Esophagus muscularis mucosa (tissue), 4 donors: ENCODE results near the gene COL4A1. TPM values are rescaled to one million over a fixed set of nuclear protein-coding genes. Genes with fewer than 3 reads are reported as not detected.
A peak's percentile ranks its signal among the peaks of the same experiment; 100 is the strongest.

ENCODE experiments used
- DNase-seq: peaks from one replicate; pipeline ENCODE4 v3.0.0-alpha.2; 2017; ENCODE audit errors: extremely low spot score
- H3K27ac ChIP-seq, 4 donors: fragments of 200-600 bp; sonication (generic); replicated peaks in 1 of 4; 1 replicate in 3 of 4; 2 replicates in 1 of 4; pipeline ENCODE4 v1.5.1; 2016 to 2019; ENCODE audit warnings: mild to moderate bottlenecking in 1 of 4
- H3K27me3 ChIP-seq, 4 donors: fragments of 200-600 bp; sonication (generic); one replicate each; pipeline versions ENCODE4 v1.5.1 to v1.6.0; 2016 to 2019
- H3K36me3 ChIP-seq, 4 donors: fragments of 200-600 bp; sonication (generic); one replicate each; pipeline ENCODE4 v1.5.1; 2016 to 2019
- H3K4me1 ChIP-seq, 4 donors: fragments of 200-600 bp; sonication (generic); one replicate each; pipeline ENCODE4 v1.5.1; 2016 to 2019
- H3K4me3 ChIP-seq, 4 donors: fragments of 200-600 bp; sonication (generic); 1 replicate in 2 of 4; 2 replicates in 2 of 4; pipeline ENCODE4 v1.5.1; 2016 to 2019; ENCODE audit warnings: mild to moderate bottlenecking in 4 of 4, moderate library complexity in 1 of 4
- H3K9me3 ChIP-seq, 4 donors: fragments of 200-600 bp; sonication (generic); 1 replicate in 3 of 4; 2 replicates in 1 of 4; pipeline ENCODE4 v1.5.1; 2016 to 2019
- CTCF ChIP-seq, 3 experiments: fragments of 200-600 bp in 2 of 3; fragments of 450-650 bp in 1 of 3; sonication (generic) in 2 of 3; IDR thresholded peaks; one replicate each; pipeline ENCODE4 v1.5.1; 2017 to 2019; ENCODE audit warnings: antibody characterized with exemption in 3 of 3, mild to moderate bottlenecking in 2 of 3, moderate library complexity in 1 of 3
- EP300 ChIP-seq: sonication (generic); formaldehyde crosslinking; IDR thresholded peaks from one replicate; pipeline ENCODE4 v1.6.1; 2017; ENCODE audit warnings: antibody characterized with exemption
- POLR2A ChIP-seq: fragments of 450-650 bp; IDR thresholded peaks from one replicate; pipeline ENCODE4 v1.6.1; 2017; ENCODE audit warnings: antibody characterized with exemption, moderate library complexity, mild to moderate bottlenecking, low read depth
- POLR2AphosphoS5 ChIP-seq, 2 donors: sonication (generic); formaldehyde crosslinking; IDR thresholded peaks; one replicate each; pipeline ENCODE4 v1.6.1; 2017; ENCODE audit warnings: antibody characterized with exemption in 2 of 2
- WGBS: methylation state at CpG from one replicate; pipeline ENCODE4 v1.1.5; 2018; 5-methylcytosine and 5-hydroxymethylcytosine counted together
- intact Hi-C: fragments of 100-400 bp; cut with DNase I; formaldehyde crosslinking; loops from one replicate; pipeline ENCODE4 v1.15.1; 2023
- total RNA-seq, 4 donors: library from RNA; depleted of rRNA; stranded (reverse); fragments of >200 nt; gene quantifications; one replicate each; pipeline versions ENCODE4 v1.1.0 to v1.2.1, GENCODE V29; 2016

The COL4A1 gene
- total RNA-seq, 4 donors from 2014 or later = 328 to 578 (median 405) TPM

DNA sequence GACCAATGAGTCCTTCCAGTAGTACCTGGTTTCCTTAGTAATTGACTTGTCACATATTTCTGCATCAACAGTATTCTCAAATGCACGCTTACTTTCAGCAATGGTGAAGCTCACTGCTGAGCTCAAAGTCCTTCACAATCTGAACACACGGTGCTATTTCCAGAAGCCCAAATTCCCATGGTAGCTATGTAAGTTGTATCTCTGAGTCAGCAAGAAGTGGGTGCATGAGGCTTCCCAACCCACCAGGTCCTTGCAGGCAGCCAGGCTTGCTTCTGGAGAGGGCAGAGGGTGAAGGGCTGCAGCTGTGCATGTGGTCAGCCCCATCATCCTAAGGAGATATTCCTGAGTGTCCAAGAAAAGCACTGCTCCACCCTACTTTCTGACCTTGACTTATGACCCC, 25.8 kb upstream of the COL4A1 start:
- TF ChIP-seq EP300 (no peak), POLR2AphosphoS5 (IDR thresholded peaks at IDR 0.05) (no peak)
- Histone ChIP-seq H3K4me3 (no peak overlapping the region), H3K9me3 (no peaks in the 10 kb centered on the region), H3K4me1 (peaks cover 72 to 100% (median 97%) of the 10 kb centered on the region in 4 donors), H3K27me3 (no peaks in the 10 kb centered on the region), H3K36me3 (peaks cover 0 to 58% (median 0%) of the 10 kb centered on the region in 4 donors), H3K27ac (peak overlapping the region; percentile 91 to 98 (median 92))
- DNase-seq = no peak
- intact Hi-C loops = no loop called here
- 68% methylated on average over 2 of the region's 2 CpGs for WGBS

DNA sequence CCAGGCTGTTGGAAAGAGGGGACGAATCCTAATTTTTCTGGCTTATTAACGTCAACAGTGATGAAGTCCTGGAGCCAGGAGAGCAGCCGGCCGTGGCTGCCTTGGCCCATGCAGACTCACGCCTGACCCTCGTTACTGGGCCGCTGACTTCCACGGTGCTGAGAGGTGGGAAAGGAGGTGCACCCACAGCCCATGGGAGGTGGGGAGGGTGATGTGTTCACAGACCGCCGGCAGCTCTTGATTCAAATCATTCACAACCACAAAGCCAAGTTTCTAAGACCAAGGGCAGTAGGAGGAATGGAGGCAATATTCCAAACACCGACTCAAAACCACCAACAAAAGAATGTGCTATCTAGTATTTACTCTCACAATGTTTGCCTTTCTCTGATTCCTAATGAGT, 24.4 kb upstream of the COL4A1 start:
- peak overlapping the region in 1 of 4 donors; percentile 10 for H3K4me3 ChIP-seq
- no peak for TF ChIP-seq EP300
- peak in 1 of 2 donors; percentile 37 for TF ChIP-seq POLR2AphosphoS5 (IDR thresholded peaks at IDR 0.05)
- intact Hi-C loops = no loop called here
- DNase-seq = no peak
- H3K4me1 ChIP-seq = peaks cover 72 to 100% (median 97%) of the 10 kb centered on the region in 4 donors
- no peaks in the 10 kb centered on the region for H3K27me3 ChIP-seq
- H3K27ac ChIP-seq = peak overlapping the region; percentile 80 to 98 (median 92)
- WGBS = 24% methylated on average over 9 of the region's 11 CpGs
- peaks cover 0 to 58% (median 0%) of the 10 kb centered on the region in 4 donors for H3K36me3 ChIP-seq
- no peaks in the 10 kb centered on the region for H3K9me3 ChIP-seq

GRCh38 chr13:110330491-110331011, 23.6 kb upstream of the COL4A1 start:
- peaks cover 0 to 58% (median 0%) of the 10 kb centered on the region in 4 donors for H3K36me3 ChIP-seq
- peak overlapping the region; percentile 80 to 98 (median 92) for H3K27ac ChIP-seq
- 62% methylated on average over 11 of the region's 11 CpGs for WGBS
- H3K4me3 ChIP-seq = peak overlapping the region; percentile 15 to 41 (median 31)
- no peak for DNase-seq
- no peaks in the 10 kb centered on the region for H3K27me3 ChIP-seq
- H3K9me3 ChIP-seq = no peaks in the 10 kb centered on the region
- peaks cover 70 to 100% (median 97%) of the 10 kb centered on the region in 4 donors for H3K4me1 ChIP-seq
- intact Hi-C loops = no loop called here
- no peak for TF ChIP-seq POLR2A
- no peak for TF ChIP-seq CTCF (IDR thresholded peaks at IDR 0.05)
- no peak for TF ChIP-seq EP300
- no peak for TF ChIP-seq POLR2AphosphoS5 (IDR thresholded peaks at IDR 0.05)

GRCh38 chr13:110329798-110330461, 23.0 kb upstream of the COL4A1 start:
- TF ChIP-seq POLR2A = no peak
- peak in 1 of 2 donors; percentile 64 for TF ChIP-seq POLR2AphosphoS5 (IDR thresholded peaks at IDR 0.05)
- TF ChIP-seq CTCF (IDR thresholded peaks at IDR 0.05) = no peak
- TF ChIP-seq EP300 = no peak
- H3K27ac ChIP-seq = peak overlapping the region; percentile 80 to 98 (median 92)
- no peaks in the 10 kb centered on the region for H3K9me3 ChIP-seq
- peaks cover 0 to 53% (median 0%) of the 10 kb centered on the region in 4 donors for H3K36me3 ChIP-seq
- no peak for DNase-seq
- 46% methylated on average over 21 of the region's 21 CpGs for WGBS
- H3K27me3 ChIP-seq = no peaks in the 10 kb centered on the region
- H3K4me1 ChIP-seq = peaks cover 66 to 100% (median 97%) of the 10 kb centered on the region in 4 donors
- H3K4me3 ChIP-seq = peak overlapping the region; percentile 15 to 41 (median 31)
- intact Hi-C loops = no loop called here

GRCh38 chr13:110329258-110329657, 22.3 kb upstream of the COL4A1 start:
- Histone ChIP-seq H3K4me3 (no peak overlapping the region), H3K4me1 (peaks cover 69 to 100% (median 97%) of the 10 kb centered on the region in 4 donors), H3K9me3 (no peaks in the 10 kb centered on the region), H3K27me3 (no peaks in the 10 kb centered on the region), H3K36me3 (peaks cover 0 to 46% (median 0%) of the 10 kb centered on the region in 4 donors), H3K27ac (peak overlapping the region; percentile 80 to 98 (median 92))
- 73% methylated on average over 6 of the region's 6 CpGs for WGBS
- no peak for DNase-seq
- intact Hi-C loops = no loop called here
- TF ChIP-seq POLR2AphosphoS5 (IDR thresholded peaks at IDR 0.05) = no peak
- TF ChIP-seq EP300 = no peak
- no peak for TF ChIP-seq POLR2A
- no peak for TF ChIP-seq CTCF (IDR thresholded peaks at IDR 0.05)
